GM21737 (cell line): ENCODE measurements around the gene ACR.

ENCODE experiments used
- ATAC-seq: cut with Tn5 transposase; IDR thresholded peaks from one replicate; pipeline ENCODE4 v1.9.1; 2021; ENCODE audit warnings: mild to moderate bottlenecking, moderate library complexity; ENCODE audit not compliant: unreplicated experiment

The ACR gene

GRCh38 chr22:50716290-50717024 is 21.5 kb upstream of the ACR start:
- no peak for ATAC-seq

- no peak for ATAC-seq
These were observed 20.2 kb upstream of the ACR start for GRCh38 chr22:50717709-50718351.

GRCh38 chr22:50718352-50718709 is 19.7 kb upstream of the ACR start:
- ATAC-seq: no peak

GRCh38 chr22:50719814-50720300 is 18.1 kb upstream of the ACR start:
- no peak for ATAC-seq

- no peak for ATAC-seq
These were observed 17.4 kb upstream of the ACR start for GRCh38 chr22:50720301-50721256.

- ATAC-seq: no peak
These were observed 16.7 kb upstream of the ACR start for GRCh38 chr22:50721257-50721844.

GRCh38 chr22:50722048-50722701 is 15.8 kb upstream of the ACR start:
- no peak for ATAC-seq

GRCh38 chr22:50722716-50723428 is 15.1 kb upstream of the ACR start:
- no peak for ATAC-seq

GRCh38 chr22:50723991-50724390 is 14.0 kb upstream of the ACR start:
- no peak for ATAC-seq

GRCh38 chr22:50724616-50725015 is 13.4 kb upstream of the ACR start:
- no peak for ATAC-seq

- ATAC-seq: no peak
These were observed 12.4 kb upstream of the ACR start for GRCh38 chr22:50725597-50725996.

GRCh38 chr22:50726643-50727340 is 11.2 kb upstream of the ACR start:
- ATAC-seq: no peak

GRCh38 chr22:50727678-50728522 is 10.1 kb upstream of the ACR start:
- no peak for ATAC-seq

- ATAC-seq: no peak
These were observed 9.5 kb upstream of the ACR start for GRCh38 chr22:50728523-50728931.

GRCh38 chr22:50729391-50730012 is 8.5 kb upstream of the ACR start:
- ATAC-seq: no peak

- no peak for ATAC-seq
These were observed 7.8 kb upstream of the ACR start for GRCh38 chr22:50730013-50730891.
